Brain microvascular endothelial cell (primary cell): ENCODE data around the gene B3GAT2.
A peak's percentile ranks its signal among the peaks of the same experiment; 100 is the strongest.

ENCODE experiments used
- DNase-seq: peaks from one replicate; pipeline ENCODE4 v3.0.0-alpha.2; 2020
- H3K27ac ChIP-seq: fragments of 250-450 bp; sonication (Bioruptor Pico); 2 replicates; pipeline ENCODE4 v1.5.1; 2020; ENCODE audit warnings: mild to moderate bottlenecking, moderate library complexity
- H3K27me3 ChIP-seq: fragments of 250-450 bp; sonication (Bioruptor Pico); replicated peaks from 2 replicates; pipeline ENCODE4 v1.5.1; 2020; ENCODE audit warnings: mild to moderate bottlenecking
- H3K36me3 ChIP-seq: fragments of 250-450 bp; sonication (Bioruptor Pico); replicated peaks from 2 replicates; pipeline ENCODE4 v1.5.1; 2020; ENCODE audit warnings: mild to moderate bottlenecking
- H3K4me3 ChIP-seq: 2 replicates; pipeline ENCODE4 v1.5.1; 2011; ENCODE audit warnings: low read depth, mild to moderate bottlenecking, control low read depth, low read length, moderate library complexity
- in situ Hi-C: cut with HindIII; loops from 2 replicates; pipeline ENCODE4 v1.10.0; 2017; ENCODE audit warnings: low sequenced_read_pairs, low pct_ligation_motif_present
- TF ChIP-seq, protein P1 (sequence below): IDR thresholded peaks from 2 replicates; pipeline ENCODE4 v1.5.1; 2011; ENCODE audit warnings: low read depth, mild to moderate bottlenecking, moderate library complexity, low read length, control low read depth, inconsistent platforms; ENCODE audit errors: missing control alignments

The B3GAT2 gene

GRCh38 chr6:70889270-70889669 is 67.6 kb downstream of the B3GAT2 start:
- Histone ChIP-seq H3K36me3 (no peaks in the 10 kb centered on the region), H3K27me3 (no peaks in the 10 kb centered on the region), H3K4me3 (no peak overlapping the region), H3K27ac (no peak overlapping the region)
- no peak for DNase-seq
- TF ChIP-seq, protein P1, sequence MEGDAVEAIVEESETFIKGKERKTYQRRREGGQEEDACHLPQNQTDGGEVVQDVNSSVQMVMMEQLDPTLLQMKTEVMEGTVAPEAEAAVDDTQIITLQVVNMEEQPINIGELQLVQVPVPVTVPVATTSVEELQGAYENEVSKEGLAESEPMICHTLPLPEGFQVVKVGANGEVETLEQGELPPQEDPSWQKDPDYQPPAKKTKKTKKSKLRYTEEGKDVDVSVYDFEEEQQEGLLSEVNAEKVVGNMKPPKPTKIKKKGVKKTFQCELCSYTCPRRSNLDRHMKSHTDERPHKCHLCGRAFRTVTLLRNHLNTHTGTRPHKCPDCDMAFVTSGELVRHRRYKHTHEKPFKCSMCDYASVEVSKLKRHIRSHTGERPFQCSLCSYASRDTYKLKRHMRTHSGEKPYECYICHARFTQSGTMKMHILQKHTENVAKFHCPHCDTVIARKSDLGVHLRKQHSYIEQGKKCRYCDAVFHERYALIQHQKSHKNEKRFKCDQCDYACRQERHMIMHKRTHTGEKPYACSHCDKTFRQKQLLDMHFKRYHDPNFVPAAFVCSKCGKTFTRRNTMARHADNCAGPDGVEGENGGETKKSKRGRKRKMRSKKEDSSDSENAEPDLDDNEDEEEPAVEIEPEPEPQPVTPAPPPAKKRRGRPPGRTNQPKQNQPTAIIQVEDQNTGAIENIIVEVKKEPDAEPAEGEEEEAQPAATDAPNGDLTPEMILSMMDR: no peak
- in situ Hi-C loops: no loop called here

DNA sequence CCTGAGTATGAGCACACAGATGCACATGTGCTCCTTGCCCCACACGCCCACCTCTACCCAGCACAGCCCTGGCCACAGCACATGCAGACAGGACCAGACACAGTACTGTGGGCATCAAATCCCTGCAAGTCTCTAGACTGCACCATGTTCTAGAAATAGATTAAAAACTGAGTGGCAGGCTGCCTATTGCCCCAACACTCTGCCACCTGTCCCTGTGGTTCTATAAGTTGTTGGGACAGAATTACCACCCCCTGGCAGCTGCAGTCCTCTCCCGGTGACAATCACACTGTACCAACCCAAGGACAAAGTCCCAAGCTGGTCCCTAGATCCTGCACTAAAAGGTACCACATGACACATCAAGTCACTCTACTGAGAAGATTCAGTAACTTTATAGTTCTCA is 70.2 kb downstream of the B3GAT2 start:
- TF ChIP-seq, protein P1: no peak
- in situ Hi-C loops: no loop called here
- no peak overlapping the region for H3K27ac ChIP-seq
- no peak for DNase-seq
- H3K27me3 ChIP-seq: no peaks in the 10 kb centered on the region
- no peaks in the 10 kb centered on the region for H3K36me3 ChIP-seq
- H3K4me3 ChIP-seq: no peak overlapping the region

GRCh38 chr6:70886071-70886470 is 70.8 kb downstream of the B3GAT2 start:
- H3K27ac ChIP-seq: no peak overlapping the region
- no peak overlapping the region for H3K4me3 ChIP-seq
- no peaks in the 10 kb centered on the region for H3K27me3 ChIP-seq
- no peak for DNase-seq
- H3K36me3 ChIP-seq: no peaks in the 10 kb centered on the region
- in situ Hi-C loops: no loop called here
- TF ChIP-seq, protein P1: no peak

DNA sequence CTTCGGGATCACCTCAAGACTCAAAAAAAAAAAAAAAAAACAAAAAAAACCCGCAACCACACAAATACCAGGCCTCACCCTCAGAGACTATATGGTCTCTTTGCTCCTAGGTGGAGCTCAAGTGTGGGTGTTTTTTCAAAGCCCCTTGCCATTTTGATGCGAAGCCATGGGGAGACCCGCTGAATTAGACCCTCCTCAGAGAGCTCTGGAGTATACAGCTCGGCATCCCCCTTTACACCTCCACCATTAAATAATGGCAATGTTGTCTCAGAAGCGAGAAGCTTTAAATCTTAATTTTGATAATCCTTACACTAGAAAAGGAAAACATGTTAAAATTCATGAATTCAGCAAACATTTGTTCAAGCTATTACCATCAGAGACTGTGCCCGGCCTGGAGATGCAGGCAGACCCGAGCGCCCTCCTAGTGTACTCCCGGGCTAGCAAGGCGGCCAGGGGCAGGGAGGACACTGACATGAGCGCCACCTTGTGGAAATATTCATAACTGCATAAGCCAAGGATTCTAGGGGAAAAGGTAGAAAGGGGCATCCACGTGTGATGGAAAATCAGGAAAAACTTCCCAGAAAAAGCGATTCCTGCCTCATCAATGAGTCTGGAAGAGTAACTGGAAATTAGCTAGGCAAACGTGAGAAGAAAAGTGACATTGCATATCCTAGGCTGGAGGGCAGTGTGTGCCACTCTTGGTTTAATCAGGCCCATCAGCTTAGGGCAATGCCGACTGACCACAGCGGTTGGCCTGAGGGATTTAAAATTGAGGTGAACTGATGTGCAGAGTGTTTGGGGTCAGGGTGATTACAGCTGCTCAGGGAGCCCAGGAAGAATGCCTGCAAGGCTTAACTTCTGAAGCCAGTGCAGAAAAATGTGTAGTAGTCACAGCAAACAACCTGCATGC is 72.5 kb downstream of the B3GAT2 start:
- no peak overlapping the region for H3K4me3 ChIP-seq
- H3K27ac ChIP-seq: no peak overlapping the region
- H3K36me3 ChIP-seq: no peaks in the 10 kb centered on the region
- no peaks in the 10 kb centered on the region for H3K27me3 ChIP-seq
- TF ChIP-seq, protein P1: peak; percentile 87
- peak; percentile 38 for DNase-seq
- in situ Hi-C loops: no loop called here

DNA sequence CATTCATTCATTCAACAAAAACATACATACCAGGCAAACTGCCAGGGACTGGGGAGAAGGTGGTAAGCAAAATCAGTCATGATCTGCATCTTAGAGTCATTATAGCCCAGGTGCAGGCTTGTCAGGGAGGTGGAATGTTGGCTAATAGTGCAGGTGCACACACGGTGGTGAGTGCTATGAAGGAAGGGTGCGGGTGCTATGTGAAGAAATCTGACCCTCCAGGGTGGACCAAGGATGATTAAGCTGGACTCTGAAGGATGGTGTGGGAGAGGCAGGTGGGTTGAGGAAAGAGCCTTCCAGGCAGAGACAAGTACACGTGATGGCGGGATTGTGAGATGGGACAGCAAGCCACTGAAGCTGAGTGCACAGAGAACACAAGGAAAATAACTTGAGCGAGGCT is 77.4 kb downstream of the B3GAT2 start:
- DNase-seq: no peak
- no peak overlapping the region for H3K27ac ChIP-seq
- H3K27me3 ChIP-seq: no peaks in the 10 kb centered on the region
- H3K36me3 ChIP-seq: no peaks in the 10 kb centered on the region
- H3K4me3 ChIP-seq: no peak overlapping the region
- TF ChIP-seq, protein P1: no peak
- in situ Hi-C loops: no loop called here
